Measurements from ENCODE around the gene RFWD3.

The RFWD3 gene

GRCh38 chr16:74617206-74617788 lies 49.4 kb downstream of the RFWD3 start:
- DNase-seq = no peak

DNA sequence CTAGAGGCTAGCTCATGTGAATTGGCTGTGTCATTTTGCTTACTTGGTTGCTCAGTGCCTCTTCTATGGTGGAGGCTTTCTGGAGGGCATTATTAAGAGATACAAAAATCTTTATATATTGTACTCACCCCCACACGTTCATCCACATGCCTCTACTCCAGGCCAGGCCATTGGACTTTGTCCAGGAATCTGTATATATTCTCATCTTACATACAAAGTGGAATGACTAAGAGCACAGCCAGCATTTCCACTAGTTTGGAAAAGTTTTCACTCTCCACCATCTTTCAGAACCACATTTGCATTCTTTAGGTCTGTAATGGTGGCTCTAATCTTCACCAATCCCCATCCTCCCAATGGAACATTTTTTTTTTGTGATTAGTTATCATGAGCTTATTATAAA lies 55.0 kb downstream of the RFWD3 start:
- DNase-seq = no peak

- DNase-seq = no peak
Measured at GRCh38 chr16:74608944-74609343, 57.7 kb downstream of the RFWD3 start.

GRCh38 chr16:74608381-74608780 lies 58.3 kb downstream of the RFWD3 start:
- no peak for DNase-seq

- no peak for DNase-seq
Measured at GRCh38 chr16:74607962-74608356, 58.7 kb downstream of the RFWD3 start.

GRCh38 chr16:74607310-74607961 lies 59.2 kb downstream of the RFWD3 start:
- no peak for DNase-seq

GRCh38 chr16:74606521-74607309 lies 60.0 kb downstream of the RFWD3 start, which contains the start of gene GLG1:
Gene GLG1, minus strand, starts transcription at chr16:74607114. Its CDS starts 20 bp downstream, at chr16:74607094.
- no peak for DNase-seq

GRCh38 chr16:74605746-74606520 lies 60.7 kb downstream of the RFWD3 start:
- no peak for DNase-seq

DNA sequence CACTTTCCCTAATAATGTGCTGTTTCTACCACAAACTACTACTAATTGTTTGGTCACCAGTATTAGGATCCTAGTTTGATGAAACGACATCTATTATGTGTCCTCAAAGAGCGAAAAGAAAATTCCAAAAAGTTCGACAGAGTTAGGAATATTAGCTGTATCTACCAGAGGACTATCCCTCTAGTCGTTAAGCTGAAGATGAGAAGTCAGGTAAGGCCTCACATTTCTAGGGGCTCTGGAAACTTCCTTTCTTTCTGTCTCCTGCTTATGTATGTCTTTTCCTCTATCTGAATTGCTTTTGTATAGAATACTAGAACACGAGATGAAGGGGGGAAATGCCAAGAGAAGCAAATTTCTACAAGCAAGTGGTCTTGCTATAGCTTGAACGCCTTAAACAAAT lies 61.3 kb downstream of the RFWD3 start:
- no peak for DNase-seq

DNA sequence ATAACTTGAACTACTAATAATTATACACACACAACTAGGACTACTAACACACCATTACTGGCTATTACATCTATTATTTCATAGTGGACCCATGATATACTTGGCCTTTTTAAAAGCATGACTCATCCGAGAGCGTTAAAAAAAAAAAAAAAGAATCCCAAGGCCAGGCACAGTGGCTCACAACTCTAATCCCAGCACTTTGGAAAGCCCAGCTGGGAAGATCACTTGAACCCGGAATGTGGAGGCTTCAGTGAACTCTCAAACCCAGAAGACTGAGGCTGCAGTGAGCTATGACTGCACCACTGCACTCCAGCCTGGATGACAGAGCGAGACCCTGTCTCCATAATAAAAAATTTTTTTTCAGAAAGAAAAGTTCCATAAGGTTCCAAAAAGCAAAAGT lies 62.8 kb downstream of the RFWD3 start:
- DNase-seq = no peak

GRCh38 chr16:74601126-74601871 lies 65.4 kb downstream of the RFWD3 start:
- DNase-seq = no peak

- DNase-seq = no peak
Measured at GRCh38 chr16:74596586-74596985, 70.1 kb downstream of the RFWD3 start.

- no peak for DNase-seq
Measured at GRCh38 chr16:74592847-74593246, 73.8 kb downstream of the RFWD3 start.

DNA sequence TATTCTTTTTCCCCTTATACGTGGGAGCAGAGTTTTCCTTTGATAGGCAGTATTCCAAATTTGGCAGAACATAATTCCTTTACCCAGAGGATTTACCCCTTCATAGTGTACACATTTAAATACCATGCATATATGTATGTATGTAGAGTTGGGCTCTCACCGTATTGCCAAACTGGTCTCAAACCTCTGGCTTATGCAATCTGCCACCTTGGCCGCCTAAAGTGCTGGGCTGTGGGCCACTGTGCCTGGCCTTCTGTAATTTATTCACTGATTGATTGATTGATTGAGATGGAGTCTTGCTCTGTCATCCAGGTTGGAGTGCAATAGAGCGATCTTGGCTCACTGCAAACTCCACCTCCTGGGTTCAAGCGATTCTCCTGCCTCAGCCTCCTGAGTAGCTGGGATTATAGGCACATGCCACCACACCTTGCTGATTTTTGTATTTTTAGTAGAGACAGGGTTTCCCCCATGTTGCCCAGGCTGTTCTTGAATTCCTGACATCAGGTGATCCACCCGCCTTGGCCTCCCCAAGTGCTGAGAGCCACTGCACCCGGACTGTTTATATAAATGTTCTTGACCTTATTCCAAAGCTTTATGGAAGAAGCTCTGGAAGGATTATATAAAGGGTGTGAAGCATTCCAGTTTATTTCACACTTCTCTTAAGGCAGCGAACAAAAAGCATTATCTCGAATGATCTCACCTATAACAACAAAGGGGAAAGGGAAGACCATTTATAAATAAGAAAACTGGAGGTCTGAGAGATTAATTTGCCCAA lies 74.6 kb downstream of the RFWD3 start:
- no peak for DNase-seq

DNA sequence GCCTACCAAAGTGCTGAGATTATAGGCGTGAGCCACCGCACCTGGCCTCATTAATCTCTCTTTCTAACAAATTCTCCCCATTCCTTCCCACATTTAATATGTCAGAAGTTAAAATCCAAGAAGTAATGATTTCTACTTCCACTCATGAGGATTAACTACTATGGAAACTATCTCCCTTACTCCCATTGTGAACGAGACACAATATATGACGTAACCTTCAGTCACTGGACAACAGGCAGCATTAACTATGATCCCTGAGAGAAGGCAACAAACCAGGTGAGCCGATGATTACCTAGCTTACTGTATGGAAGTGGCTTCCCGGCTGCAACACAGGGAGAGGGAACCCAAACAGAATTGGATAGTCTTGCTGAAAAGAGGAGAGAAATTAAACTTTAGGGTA lies 79.7 kb downstream of the RFWD3 start:
- no peak for DNase-seq

GRCh38 chr16:74585846-74586443 lies 80.7 kb downstream of the RFWD3 start:
- no peak for DNase-seq

DNA sequence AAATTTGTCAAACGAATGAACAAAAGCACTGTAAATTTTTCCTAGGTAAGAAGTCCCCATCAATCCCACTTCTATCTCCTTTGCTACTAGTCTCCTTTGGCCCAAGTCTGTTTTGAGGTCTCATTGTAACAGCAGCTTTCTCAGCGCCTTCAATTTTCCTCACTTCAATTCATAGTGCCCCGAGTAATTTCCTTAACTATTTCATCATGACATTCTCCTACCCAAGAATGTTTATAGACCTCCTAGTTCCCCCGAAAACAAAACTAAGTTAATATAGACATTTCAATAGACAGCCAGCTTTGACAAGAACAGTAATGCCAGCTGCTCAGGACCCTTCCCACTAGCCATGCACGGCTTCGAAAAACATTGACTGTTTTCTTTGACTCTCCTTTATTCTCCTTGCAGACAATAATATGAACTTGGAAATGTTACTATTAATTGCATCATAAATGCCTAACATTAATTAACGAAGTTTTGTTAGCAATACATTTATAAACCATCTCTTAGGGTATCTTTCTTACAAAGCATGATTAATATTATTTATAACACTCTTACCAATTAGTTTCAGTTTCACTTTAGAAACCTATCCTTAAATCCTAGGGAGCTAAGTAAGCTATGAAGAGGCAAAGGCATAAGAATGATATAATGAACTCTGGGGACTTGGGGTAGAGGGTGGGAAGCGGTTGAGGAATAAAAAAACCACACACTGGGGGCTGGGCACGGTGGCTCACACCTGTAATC lies 82.6 kb downstream of the RFWD3 start:
- no peak for DNase-seq

DNA sequence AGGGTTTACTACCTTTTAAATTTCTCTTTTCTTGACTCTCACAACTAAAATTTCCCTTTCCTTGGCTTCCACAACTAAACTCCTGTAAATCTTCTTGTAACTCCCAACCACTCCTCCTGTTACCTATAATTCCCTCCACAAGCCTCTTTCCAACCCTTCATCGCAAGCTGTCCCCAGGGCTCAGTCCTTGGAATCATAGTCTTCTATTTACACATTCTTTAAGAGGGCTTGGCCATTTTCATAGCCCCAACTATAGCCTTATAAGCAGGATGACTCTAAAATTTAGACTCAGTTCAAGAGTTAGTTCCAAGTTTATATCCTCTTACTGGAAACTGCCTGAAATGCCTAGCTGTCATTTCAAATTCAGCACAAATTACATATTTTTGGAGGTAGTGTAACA lies 83.7 kb downstream of the RFWD3 start:
- DNase-seq = no peak

- no peak for DNase-seq
Measured at GRCh38 chr16:74580833-74581232, 85.8 kb downstream of the RFWD3 start.

- no peak for DNase-seq
Measured at GRCh38 chr16:74578838-74579237, 87.8 kb downstream of the RFWD3 start.

- no peak for DNase-seq
Measured at GRCh38 chr16:74578433-74578832, 88.2 kb downstream of the RFWD3 start.

Data from SIG-M5 (cell line).